Stomach (tissue), 4 donors: ENCODE results near the gene SCGB1D4.

ENCODE experiments used
- CTCF ChIP-seq, 7 experiments: fragments of 450-650 bp in 4 of 7; fragments of 200-600 bp in 3 of 7; sonication (generic) in 3 of 7; IDR thresholded peaks; one replicate each; pipeline ENCODE4 v1.5.1; 2016 to 2019; ENCODE audit warnings: antibody characterized with exemption in 7 of 7, control low read depth in 2 of 7, mild to moderate bottlenecking in 1 of 7
- POLR2A ChIP-seq, 4 donors: fragments of 450-650 bp; IDR thresholded peaks; one replicate each; pipeline ENCODE4 v1.6.1; 2016; ENCODE audit warnings: antibody characterized with exemption in 4 of 4, control low read depth in 2 of 4, mild to moderate bottlenecking in 1 of 4, moderate library complexity in 1 of 4

DNA sequence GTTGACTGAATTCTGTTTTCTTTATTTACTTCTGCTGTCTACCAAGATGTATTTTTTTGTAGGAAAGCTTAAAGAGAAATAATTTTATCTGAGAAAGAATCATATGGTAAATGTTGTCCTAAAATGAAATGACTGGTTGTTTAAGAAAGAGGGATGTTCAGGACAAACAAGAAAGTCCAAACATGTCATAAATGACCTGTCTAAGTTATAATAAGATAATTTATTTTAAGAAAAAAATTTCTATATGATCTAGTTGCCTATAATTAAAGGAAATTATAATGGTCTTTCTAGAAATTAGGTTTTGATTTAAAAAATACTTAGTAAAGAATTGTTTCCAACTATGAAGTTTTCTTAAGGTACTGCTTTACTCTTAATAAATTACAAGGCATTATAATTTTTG is 18.4 kb downstream of the SCGB1D4 start:
- TF ChIP-seq POLR2A (IDR thresholded peaks at IDR 0.05): no peak
- no peak for TF ChIP-seq CTCF (IDR thresholded peaks at IDR 0.05)
